Pons (tissue), 1 donor: ENCODE results near the gene IFNB1.
A peak's percentile ranks its signal among the peaks of the same experiment; 100 is the strongest.

Experiments used
- DNase-seq: peaks from one replicate; pipeline ENCODE4 v3.0.0-alpha.2; 2016; ENCODE audit warnings: low spot score

IFNB1 gene

DNA sequence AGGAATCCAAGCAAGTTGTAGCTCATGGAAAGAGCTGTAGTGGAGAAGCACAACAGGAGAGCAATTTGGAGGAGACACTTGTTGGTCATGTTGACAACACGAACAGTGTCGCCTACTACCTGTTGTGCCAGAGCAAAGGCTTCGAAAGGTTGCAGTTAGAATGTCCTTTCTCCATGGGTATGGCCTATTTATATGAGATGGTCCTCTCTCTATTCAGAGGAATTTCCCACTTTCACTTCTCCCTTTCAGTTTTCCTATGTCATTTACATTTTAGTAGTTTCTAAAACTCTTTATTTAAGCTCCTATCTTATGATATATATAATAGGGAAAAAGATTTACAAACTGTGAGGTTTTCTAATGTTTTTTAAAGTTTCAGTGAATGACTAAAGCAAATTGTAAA lies at the start of gene IFNB1:
Gene IFNB1, minus strand, starts transcription at position 162 of the 400 bp plus-strand sequence. Its CDS starts 73 bp downstream, at position 89.
- DNase-seq = peak; percentile 25

DNA sequence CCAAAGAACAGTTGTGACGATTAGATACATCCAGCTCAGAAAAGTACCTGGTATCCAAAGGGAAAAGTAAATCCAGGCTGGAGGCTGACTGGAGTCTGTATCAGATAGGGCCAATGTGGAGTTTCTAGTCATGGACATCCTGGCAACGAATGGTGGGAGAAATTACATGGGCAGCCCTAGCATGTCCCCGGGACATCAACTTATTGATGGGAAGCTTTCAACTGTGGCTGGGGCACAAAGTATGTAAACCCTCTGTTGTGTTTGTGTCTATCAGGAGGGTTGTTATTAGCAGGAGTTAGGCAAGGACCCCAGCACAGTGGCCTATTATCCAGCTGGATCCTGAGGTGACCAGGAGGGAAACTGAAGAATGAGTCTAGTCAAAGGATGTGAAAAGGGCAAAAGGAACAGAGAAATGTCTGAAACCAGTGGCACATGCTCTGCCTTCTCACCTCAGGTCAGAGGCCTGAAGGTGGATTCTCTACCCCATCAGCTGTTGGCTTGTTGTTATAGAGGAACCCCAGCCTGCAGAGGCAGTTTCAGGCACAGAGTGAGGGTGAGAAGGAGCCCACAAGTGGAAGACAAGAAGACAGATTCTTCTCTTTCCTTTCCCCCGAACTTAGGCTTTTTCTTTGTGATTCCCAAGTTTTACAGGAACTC lies 44.0 kb upstream of the IFNB1 start:
- DNase-seq = no peak

DNA sequence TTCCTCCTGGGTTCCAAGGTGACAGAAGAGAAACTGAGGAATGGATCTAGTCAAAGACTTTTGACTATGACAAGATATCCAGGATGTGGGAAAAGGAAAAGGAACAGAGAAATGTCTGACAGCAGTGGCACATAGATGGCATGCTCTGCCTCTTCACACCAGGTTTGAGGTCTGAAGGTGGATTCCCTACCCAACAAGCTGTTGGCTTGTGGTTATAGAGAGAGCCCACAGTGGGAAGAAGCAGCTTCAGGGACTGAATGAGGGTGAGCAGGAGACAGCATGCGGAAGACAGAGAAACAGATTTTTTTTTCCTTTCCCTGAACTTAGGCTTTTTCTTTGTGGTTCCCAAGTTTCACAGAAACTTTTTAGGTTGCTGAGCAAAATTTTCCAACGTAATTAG lies 43.3 kb upstream of the IFNB1 start:
- no peak for DNase-seq

DNA sequence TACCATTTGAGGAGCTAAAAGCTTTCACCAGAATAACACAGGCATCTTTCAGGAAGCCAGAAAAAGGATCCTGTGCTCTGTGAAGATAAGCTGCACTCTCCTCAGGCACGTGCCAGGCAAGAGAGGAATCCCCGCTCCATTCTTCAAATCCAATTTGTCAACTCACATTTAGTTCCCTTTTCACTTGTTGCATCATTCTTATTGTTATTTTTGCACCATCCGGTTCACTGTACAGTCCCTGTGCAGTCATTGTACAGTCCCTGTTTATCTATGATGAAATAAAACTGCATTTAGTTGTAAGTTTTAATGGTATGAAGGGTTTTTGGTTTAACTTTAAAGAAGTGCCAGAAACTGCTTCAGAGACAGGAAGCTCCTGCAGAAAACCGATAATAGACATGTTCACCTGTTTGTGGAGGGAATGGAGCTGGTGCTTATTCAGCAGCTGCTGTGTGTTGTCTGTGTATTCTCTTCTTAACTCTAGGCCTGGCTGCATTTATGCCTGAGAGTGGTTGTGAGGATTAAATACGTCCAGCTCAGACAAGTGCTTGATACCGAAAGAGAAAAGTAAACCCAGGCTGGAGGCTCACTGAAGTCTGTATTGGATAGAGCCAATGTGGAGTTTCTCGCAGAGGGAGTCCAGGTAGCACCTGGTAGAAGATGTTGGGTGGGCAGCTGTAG lies 41.5 kb upstream of the IFNB1 start:
- peak; percentile 20 for DNase-seq

DNA sequence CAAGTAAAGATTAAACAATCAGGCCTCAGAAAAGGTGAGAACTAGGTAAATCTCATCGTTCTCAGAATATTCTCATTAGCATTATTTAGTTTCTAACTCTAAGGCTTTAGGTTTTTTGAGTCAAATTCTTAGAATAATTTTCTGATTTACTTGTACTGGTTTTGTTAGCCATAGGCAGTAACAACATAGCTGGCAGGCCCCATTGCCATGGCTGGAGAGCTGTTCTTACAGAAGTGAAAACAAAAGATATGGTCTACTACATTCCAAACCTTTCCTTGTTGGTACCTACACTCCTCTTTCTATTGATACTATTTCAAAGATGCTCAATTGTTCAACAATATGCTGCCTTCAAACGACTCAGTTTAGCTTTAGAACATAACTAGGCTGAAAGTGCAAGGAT lies 36.6 kb upstream of the IFNB1 start:
- no peak for DNase-seq

DNA sequence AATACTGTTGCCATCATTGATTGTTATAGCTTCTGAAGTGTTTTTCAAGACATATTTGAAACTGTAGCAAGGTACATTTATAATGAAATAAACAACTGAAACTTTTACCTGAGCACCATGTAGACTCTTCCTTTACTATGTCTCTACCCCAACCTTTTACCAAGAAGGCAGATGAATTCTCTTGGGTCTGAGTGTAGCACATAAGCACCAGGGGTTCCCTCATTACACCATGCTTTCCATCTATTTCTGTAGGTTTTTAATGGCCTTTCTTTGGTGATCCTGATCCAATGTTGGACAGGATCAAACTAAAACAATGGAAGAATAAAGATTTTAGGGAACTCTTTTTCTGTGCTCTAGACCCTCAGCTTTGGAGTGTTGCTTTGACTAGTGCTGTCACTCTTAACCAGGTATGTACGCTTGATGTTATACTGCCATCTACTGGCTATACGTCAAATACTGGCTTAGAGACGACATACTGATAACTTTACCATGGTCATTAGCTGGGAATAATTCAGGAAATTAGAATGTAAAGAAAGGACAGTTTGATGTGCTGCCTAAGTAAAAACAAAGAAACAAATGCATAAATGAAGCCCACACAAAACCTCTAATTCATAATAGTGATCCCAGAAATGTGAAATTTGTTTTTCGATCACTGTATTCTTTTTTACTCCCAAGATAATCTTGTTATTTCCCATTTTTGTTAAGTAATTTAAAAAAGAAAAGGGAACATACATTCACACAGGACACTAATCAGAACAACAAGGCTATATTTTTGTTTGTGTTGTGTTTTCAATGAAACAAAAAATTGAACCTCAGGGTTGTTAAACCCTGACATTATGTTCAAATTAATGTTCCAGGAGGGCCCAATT lies 33.2 kb upstream of the IFNB1 start:
- DNase-seq = peak; percentile 89

DNA sequence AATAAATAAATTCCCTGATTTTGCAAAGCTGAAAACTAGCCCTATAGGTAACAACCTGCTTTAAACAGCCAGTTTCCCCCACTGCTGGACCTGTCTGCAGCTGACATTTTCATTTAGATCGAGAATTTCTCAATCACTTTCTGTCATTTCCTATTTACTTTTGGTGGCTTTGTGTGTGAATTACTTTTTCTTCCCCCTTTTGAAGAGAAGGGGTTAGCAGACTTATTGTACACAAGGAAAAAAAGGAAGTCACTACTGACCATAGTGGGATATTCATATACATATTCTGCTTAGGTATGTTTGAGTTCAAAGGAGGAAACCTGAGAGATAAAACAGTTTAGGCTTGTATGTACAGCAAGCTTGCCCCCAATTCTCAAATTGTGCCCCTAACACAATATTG lies 27.0 kb upstream of the IFNB1 start:
- DNase-seq = peak; percentile 56

DNA sequence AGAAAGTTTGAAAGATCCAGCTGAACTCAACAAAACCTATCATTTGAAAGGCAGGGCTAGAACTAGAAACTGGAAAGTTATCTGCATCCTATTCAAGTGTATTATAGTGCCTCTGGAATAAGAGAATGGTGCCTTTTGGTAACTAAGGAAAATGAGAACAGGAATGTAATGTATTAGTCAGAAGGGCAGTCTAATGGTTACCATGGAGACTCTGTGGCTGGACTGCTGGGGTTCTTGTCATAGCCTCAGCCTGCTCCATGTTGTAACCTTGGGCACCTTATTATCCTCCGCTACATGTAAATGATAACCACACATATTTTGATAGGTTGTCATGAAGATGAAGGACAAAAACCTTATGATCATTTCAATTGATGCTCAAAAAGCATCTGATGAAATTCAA lies 24.6 kb upstream of the IFNB1 start:
- DNase-seq = no peak

DNA sequence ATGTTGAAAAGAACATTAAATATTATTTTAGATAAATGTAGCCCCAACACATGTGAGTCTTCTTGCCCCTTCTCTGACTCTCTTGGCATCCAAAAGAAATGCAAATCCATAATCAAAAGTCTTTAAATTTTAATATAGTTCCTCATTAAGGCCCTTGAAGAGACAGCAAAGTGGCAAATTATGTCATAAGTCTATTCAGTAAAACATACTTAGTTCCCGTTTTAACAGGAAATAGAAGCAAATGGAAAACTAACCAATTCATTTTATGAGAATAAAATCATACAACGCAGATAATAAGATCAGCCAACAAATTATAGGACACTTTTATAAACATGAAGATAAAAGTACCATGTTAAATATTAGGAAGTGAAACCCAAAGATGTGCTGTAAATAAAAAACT lies 20.1 kb upstream of the IFNB1 start:
- no peak for DNase-seq

DNA sequence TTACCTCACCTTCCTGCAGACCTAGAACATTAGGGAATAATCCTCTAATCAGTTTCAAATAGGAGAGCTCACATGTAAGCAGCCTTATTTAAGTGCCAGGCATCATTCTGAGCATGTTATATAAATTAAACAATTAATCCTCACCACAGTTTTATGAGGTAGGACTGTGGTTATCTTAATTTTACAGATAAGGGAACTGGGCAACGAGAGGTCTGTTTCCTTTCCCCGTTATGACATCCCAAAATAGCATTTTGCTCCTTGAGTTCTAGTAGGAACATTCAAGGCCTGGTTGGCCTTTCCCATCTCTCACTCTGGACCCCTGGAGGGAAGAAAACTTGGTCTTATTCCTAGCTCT lies 19.1 kb upstream of the IFNB1 start:
- no peak for DNase-seq

DNA sequence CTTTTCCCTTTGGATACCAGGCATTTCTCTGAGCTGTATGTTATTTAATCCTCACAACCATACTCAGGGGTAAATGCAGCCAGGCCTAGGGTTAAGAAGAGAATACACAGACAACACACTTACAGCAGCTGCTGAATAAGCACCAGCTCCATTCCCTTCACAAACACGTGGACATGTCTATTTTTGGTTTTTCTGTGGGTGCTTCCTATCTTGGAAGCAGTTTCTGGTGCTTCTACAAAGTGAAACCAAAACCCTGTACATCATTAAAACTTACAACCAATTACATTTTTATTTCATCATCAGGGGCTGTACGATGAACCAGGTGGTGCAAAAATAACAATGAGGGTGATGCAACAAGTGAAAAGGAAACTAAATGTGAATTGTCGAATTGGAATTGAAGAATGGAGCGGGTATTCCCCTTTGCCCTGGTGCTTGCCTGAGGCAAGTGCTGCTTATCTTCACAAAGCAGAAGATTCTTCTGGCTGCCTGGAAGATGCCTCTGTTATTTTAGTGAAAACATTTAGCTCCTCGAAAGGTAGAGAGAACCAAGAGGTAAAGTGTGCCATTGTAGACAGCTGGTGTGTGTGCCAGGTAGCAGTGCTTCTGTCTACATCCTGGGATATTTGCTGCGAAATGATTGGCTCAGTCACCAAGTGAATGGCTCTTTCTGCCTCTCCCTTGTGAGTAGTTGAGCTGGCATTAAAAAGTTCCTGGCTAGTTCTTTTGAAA lies 18.6 kb upstream of the IFNB1 start:
- peak; percentile 71 for DNase-seq

DNA sequence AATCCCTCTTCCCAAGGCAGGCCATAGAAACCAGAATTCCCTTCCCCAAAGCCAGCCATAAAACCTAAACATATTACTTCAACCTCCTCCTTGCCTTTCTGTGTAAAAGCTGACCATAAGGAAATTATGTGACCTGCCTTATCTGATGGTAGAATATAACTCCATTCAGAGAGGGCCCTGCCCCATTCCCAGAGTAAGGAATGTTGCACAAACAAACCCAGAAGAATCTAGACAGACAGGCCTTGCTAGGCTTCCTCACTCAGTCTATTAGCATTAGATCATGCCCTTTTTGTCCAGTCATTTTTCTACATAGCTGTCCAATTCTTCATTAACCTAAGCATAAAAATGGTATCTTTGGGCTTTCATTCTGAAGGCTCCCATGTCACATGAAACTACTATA lies 17.8 kb upstream of the IFNB1 start:
- no peak for DNase-seq

DNA sequence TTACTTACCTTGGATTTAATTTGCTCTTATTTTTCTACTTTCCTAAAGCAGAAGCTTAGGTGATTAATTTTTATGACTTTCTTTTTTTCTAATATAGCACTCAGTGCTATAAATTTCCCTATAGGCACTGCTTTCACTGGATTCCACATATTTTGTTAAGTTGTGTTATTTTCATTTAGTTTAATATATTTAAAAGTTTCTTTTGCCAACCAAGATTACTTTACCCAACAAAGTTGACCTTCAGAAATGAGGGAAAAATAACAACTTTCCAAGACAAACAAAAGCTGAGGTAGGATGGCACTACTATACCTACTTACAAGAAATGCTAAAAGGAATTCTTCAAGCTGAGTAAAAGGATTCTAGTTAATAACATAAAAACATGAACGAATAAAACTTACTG lies 8.8 kb upstream of the IFNB1 start:
- no peak for DNase-seq

DNA sequence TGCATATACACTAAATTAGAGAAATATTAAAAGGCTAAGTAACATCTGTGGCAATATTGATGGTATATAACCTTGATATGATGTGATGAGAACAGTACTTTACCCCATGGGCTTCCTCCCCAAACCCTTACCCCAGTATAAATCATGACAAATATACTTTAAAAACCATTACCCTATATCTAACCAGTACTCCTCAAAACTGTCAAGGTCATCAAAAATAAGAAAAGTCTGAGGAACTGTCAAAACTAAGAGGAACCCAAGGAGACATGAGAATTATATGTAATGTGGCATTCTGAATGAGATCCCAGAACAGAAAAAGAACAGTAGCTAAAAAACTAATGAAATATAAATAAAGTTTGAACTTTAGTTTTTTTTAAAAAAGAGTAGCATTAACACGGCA lies 7.3 kb upstream of the IFNB1 start:
- no peak for DNase-seq

DNA sequence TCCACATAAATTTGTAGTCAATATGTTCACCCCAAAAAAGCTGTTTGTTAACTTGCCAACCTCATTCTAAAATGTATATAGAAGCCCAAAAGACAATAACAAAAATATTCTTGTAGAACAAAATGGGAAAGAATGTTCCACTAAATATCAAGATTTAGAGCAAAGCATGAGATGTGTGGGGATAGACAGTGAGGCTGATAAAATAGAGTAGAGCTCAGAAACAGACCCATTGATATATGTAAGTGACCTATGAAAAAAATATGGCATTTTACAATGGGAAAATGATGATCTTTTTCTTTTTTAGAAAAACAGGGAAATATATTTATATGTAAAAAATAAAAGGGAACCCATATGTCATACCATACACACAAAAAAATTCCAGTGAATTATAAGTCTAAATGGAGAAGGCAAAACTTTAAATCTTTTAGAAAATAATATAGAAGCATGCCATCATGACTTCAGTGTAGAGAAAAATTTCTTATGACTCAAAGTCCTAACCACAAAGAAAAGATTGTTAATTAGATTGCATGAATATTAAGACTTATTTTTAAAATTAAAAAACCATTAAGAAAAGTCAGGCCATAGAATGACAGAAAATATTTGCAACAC lies 6.6 kb upstream of the IFNB1 start:
- no peak for DNase-seq

DNA sequence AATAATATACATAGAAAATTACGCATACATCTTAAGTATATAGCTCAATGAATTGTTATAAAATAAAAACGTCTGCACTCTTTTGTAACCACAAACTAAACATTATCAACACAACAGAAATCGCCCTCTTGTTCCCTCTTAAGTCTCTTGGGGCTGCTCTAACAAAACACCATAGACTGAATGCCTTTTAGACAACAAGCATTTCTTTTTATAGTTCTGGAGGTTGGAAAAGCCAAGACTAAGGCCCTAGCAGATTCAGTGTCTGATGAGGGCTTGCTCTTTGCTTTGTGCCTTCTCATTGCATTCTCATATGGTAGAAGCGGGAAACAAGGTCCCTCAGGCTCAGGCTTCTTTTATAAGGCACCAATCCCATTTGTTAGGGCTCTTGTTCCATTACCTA lies 4.9 kb upstream of the IFNB1 start:
- DNase-seq = no peak

DNA sequence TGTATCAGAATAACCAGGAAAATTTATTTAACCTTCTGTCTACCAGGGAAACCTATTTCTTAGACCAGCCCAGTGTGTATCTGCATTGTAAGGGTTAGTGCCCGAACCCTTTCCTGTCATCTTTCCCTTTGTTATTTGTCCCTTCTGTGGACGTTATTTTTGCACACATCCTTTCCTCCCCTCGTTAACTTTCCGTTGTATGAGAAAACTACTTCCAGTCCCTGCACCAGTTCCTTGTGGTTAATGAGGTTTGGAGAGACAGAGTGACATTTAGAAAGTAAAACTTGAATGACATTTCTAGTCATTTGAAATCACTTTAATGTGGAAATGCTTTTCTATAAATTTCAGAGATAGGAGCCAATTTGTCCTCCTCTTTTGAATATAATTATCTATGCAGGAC lies 4.3 kb upstream of the IFNB1 start:
- DNase-seq = no peak

DNA sequence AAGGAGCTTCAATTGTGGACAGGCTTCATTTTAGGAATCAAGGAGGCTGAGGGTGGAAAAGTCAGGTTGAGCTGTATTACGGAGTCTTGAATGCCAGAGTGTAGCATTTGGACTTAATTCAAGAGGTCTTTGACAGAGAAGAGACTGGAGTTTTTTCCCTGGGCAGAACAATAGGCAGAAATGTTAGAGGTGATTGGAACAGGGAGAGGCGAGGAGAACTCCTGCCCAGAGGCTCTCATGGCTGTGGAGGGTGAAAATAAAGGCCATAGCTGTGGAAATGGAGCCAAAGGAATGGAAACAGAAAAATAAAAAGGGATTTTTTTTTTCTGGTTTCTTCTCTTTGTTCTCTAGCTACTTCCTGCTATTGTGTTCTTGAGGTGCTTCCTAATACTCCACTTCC lies 3.7 kb upstream of the IFNB1 start:
- DNase-seq = no peak

DNA sequence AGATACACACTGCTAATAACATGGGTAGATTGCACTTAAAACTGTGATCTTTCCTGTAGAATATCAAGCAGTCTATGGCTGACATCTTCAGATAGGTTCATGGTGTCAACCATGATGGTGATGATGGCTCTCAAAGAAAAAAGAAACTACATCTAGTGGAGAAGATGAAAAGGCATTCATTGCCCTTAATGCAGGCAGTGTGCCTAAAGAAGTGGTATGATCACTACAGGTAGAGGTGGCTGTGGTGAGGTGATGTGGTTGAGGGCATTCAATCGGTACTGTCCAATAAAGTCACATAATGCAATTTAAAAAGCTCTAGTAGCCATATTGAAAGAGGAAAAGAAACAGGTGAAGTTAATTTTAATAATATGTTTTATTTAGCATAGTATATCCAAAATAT lies 3.1 kb upstream of the IFNB1 start:
- DNase-seq = no peak

DNA sequence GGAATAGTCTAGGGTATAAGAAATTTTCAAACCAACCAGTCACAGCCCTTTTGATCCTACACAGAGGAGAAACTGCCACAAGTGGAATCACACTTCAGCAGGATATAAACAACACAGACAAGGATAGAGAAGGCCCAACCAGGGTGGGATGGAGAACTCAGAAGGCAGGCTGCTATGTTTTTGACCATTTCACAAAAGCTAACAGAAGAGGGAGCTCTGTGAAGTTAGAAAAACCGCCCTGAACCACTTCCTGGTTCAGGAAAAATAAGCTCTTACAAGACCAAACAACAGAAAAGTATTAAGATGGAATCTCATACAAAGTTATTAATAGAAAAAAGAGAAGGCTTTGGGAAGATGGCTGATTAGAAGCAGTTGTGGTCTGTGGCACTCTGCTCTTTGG lies 960 bp upstream of the IFNB1 start:
- DNase-seq = no peak

DNA sequence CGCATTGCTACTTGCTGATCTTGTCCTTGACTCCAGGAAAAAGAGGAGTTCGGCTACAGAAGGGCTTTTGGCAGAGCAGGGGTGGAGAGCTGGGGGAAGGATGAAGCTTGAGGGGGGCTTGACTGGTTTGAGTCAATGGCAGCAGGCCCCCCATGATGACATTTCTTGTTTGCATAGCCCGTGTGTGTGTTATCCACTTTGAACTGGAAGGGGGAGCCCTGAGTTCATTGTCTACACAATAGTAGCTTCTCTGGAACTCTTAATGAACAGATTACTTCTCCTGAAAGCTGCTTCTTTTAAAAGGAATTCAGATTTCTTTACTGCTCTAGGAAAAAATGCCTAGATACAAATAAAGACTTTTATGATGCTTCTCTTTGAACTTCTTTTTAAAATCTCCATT lies 2.3 kb downstream of the IFNB1 start:
- no peak for DNase-seq

DNA sequence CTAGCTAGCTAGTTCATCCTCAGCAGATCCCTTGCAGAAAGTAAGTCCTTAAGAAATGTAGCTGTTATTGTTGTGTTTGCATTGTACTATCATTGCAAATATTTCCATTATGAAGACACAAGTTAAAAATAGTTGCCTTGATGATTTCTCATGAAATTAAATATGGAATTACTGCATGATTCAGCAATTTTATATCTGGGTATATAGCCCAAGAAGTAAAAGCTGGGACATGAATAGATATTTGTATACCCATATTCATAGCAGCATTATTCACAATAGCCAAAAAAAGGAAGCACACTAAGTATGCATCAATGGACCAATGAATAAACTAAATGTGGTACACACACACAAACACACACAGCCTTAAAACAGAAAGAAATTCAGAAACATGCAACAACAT lies 6.8 kb downstream of the IFNB1 start:
- no peak for DNase-seq
